HepG2 (cell line): Measurements from ENCODE around the gene USP17L17. TPM values are rescaled to one million over a fixed set of nuclear protein-coding genes. Genes with fewer than 3 reads are reported as not detected.
"Not testable (repeated sequence)": the region's sequence is repeated elsewhere in the genome, so short reads cannot be mapped to it uniquely, and the experiment has no call there.

ENCODE experiments used
- ATAC-seq: fragments of 200-7000 bp; cut with Tn5 transposase; 3 replicates; pipeline ENCODE4 v1.9.1; 2020; ENCODE audit warnings: mild to moderate bottlenecking, moderate library complexity
- BruUV-seq: library from RNA; stranded (reverse); fragments of 400-500 nt; replicated peaks from 2 replicates; lab custom pipeline; 2021; lab: Mats Ljungman, UMichigan
- CTCF ChIA-PET: fragments of 300-600 bp; formaldehyde crosslinking; extraction: SDS; loops from one replicate; lab custom pipeline; 2021; ENCODE audit warnings: low total read pairs, inconsistent platforms, low intra/inter-chr PET ratio; lab: Yijun Ruan, JAX
- POLR2A ChIA-PET: fragments of 350-600 bp; sonication (Branson Sonifier 250); formaldehyde crosslinking; loops from one replicate; lab custom pipeline; 2020; ENCODE audit warnings: antibody characterized with exemption, inconsistent platforms; lab: Yijun Ruan, JAX
- DNase-seq: peaks from one replicate; pipeline ENCODE4 v3.0.0-alpha.2; 2015; ENCODE audit warnings: low spot score
- FAIRE-seq: peaks from 3 replicates; lab custom pipeline; 2011; peaks lifted over from hg19 to GRCh38; lab: Jason Lieb, UNC
- H2AFZ ChIP-seq: one replicate; pipeline ENCODE4 v1.6.1; 2011; ENCODE audit warnings: low read length, inconsistent platforms
- H3K27ac ChIP-seq: fragments of 300-600 bp; 3 replicates; pipeline ENCODE4 v1.8.0; 2011; ENCODE audit warnings: mixed run types, mild to moderate bottlenecking, mixed read lengths, low read length, inconsistent platforms; ENCODE audit not compliant: insufficient read depth; ENCODE audit errors: extremely low read length
- H3K27me3 ChIP-seq, 2 experiments: fragments of 200-600 bp in 1 of 2; 2 replicates in 1 of 2; 3 replicates in 1 of 2; pipeline versions ENCODE4 v1.6.0 to v1.8.0; 2011; ENCODE audit warnings: low read length in 2 of 2, mild to moderate bottlenecking in 2 of 2, moderate library complexity in 2 of 2, inconsistent platforms in 1 of 2; ENCODE audit not compliant: insufficient read depth in 2 of 2, control insufficient read depth in 1 of 2
- H3K36me3 ChIP-seq, 2 experiments: fragments of 200-600 bp in 1 of 2; replicated peaks in 1 of 2; 2 replicates in 1 of 2; 3 replicates in 1 of 2; pipeline versions ENCODE4 v1.5.1 to v1.8.0; 2011; ENCODE audit warnings: low read length in 2 of 2, inconsistent platforms in 1 of 2; ENCODE audit not compliant: insufficient read depth in 2 of 2, control insufficient read depth in 1 of 2
- H3K4me1 ChIP-seq: 2 replicates; pipeline ENCODE4 v1.5.1; 2012; ENCODE audit warnings: low read length, inconsistent platforms; ENCODE audit not compliant: insufficient read depth
- H3K4me2 ChIP-seq: 2 replicates; pipeline ENCODE4 v1.6.0; 2011; ENCODE audit warnings: low read depth, low read length, inconsistent platforms
- H3K4me3 ChIP-seq, 3 experiments: fragments of 200-600 bp in 1 of 3; sonication (generic), shearing (Covaris generic) in 1 of 3; replicated peaks in 1 of 3; 2 replicates each; pipeline ENCODE4 v1.5.1; 2011 to 2016; ENCODE audit warnings: low read length in 3 of 3, inconsistent platforms in 2 of 3, low read depth in 2 of 3, mild to moderate bottlenecking in 2 of 3, control low read depth in 1 of 3, mixed read lengths in 1 of 3; ENCODE audit not compliant: insufficient read depth in 1 of 3
- H3K79me2 ChIP-seq: one replicate; pipeline ENCODE4 v1.6.1; 2011; ENCODE audit warnings: low read length, inconsistent platforms; ENCODE audit not compliant: insufficient read depth
- H3K9ac ChIP-seq: 2 replicates; pipeline ENCODE4 v1.6.0; 2011; ENCODE audit warnings: mild to moderate bottlenecking, low read depth, low read length, inconsistent platforms; ENCODE audit not compliant: insufficient read depth
- H3K9me3 ChIP-seq: 2 replicates; pipeline ENCODE4 v1.5.1; 2012; ENCODE audit warnings: mild to moderate bottlenecking, low read length
- H4K20me1 ChIP-seq: 2 replicates; pipeline ENCODE4 v1.6.0; 2011; ENCODE audit warnings: inconsistent platforms, mild to moderate bottlenecking, low read length, moderate library complexity; ENCODE audit not compliant: insufficient read depth
- WGBS: methylation state at CpG from one replicate; pipeline ENCODE4 v1.1.6; 2017; ENCODE audit warnings: low lambda C conversion rate; 5-methylcytosine and 5-hydroxymethylcytosine counted together
- in situ Hi-C: cut with HindIII; loops from 2 replicates; pipeline ENCODE4 v1.10.0; 2017; ENCODE audit warnings: low pct_unique_long_range_greater_than_20kb; ENCODE audit not compliant: extremely low pct_ligation_motif_present
- intact Hi-C: fragments of 100-400 bp; cut with micrococcal nuclease; formaldehyde crosslinking; loops from one replicate; pipeline ENCODE4 v1.10.0; 2022; ENCODE audit not compliant: unreplicated experiment
- polyA plus RNA-seq, 8 experiments: library from polyadenylated mRNA; depleted of rRNA in 3 of 8; stranded (reverse) in 7 of 8; unstranded in 1 of 8; fragments of >200 nt; fragmentation: Illumina TruSeq in 4 of 8; extraction: Trizol in 4 of 8; gene quantifications; 2 replicates each; pipeline versions ENCODE4 v1.2.1 to v1.2.3, GENCODE V29; 2011 to 2016; ENCODE audit warnings: low read depth in 4 of 8, missing spikeins in 1 of 8, mixed read lengths in 1 of 8; ENCODE audit not compliant: insufficient read depth in 1 of 8
- total RNA-seq, 5 experiments: library from RNA; depleted of rRNA; stranded (reverse); fragments of >200 nt; fragmentation: Illumina TruSeq; extraction: Trizol; gene quantifications; 2 replicates each; pipeline ENCODE4 v1.2.3, GENCODE V29; 2016; ENCODE audit warnings: low read depth in 1 of 5

The USP17L17 gene
- total and polyA plus RNA-seq, 2 of the 13 experiments (the other 11 are each of a cell fraction or from before 2014, with no cell fraction given) = not detected

DNA sequence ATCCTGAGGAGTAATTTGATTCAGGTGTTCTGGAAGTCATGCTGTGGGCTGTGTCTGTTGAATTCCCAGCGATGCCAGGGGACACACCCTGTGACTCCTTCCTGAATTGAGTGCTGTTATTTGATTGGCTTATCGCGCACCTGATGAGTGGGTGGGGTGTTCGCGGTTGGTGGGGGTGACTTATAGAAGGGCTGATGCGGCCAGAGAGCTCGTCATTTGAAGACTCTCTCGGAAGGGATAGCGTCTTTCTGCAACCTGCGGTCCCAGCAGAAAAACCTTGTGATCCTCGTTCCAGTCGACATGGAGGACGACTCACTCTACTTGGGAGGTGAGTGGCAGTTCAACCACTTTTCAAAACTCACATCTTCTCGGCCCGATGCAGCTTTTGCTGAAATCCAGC is 14.1 kb downstream of the USP17L17 start, which contains the start of gene USP17L20:
TSS of gene USP17L20 (plus strand) at position 301 of the 400 bp plus-strand sequence. CDS start at position 301, 0 bp downstream.
- H4K20me1 ChIP-seq, H3K9me3 ChIP-seq, H2AFZ ChIP-seq, H3K79me2 ChIP-seq, DNase-seq, in situ Hi-C loops, BruUV-seq, ATAC-seq, CTCF ChIA-PET, H3K4me2 ChIP-seq, FAIRE-seq, H3K9ac ChIP-seq, H3K4me3 ChIP-seq, H3K27ac ChIP-seq, H3K27me3 ChIP-seq, H3K4me1 ChIP-seq, POLR2A ChIA-PET, H3K36me3 ChIP-seq, intact Hi-C loops: not testable (repeated sequence)
- WGBS = no CpG with 5 or more reads among the region's 15 CpGs

DNA sequence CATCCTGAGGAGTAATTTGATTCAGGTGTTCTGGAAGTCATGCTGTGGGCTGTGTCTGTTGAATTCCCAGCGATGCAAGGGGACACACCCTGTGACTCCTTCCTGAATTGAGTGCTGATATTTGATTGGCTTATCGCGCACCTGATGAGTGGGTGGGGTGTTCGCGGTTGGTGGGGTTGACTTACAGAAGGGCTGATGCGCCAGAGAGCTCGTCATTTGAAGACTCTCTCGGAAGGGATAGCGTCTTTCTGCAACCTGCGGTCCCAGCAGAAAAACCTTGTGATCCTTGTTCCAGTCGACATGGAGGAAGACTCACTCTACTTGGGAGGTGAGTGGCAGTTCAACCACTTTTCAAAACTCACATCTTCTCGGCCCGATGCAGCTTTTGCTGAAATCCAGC is 18.9 kb downstream of the USP17L17 start, which contains the start of gene USP17L21:
TSS of gene USP17L21 (plus strand) at position 301 of the 400 bp plus-strand sequence. CDS start at position 301, 0 bp downstream.
- H3K4me1 ChIP-seq, ATAC-seq, H3K4me3 ChIP-seq, FAIRE-seq, BruUV-seq, H3K79me2 ChIP-seq, intact Hi-C loops, H3K27ac ChIP-seq, DNase-seq, H4K20me1 ChIP-seq, H3K9me3 ChIP-seq, H2AFZ ChIP-seq, H3K9ac ChIP-seq, POLR2A ChIA-PET, H3K4me2 ChIP-seq, H3K27me3 ChIP-seq, in situ Hi-C loops, CTCF ChIA-PET, H3K36me3 ChIP-seq: not testable (repeated sequence)
- no CpG with 5 or more reads among the region's 13 CpGs for WGBS

DNA sequence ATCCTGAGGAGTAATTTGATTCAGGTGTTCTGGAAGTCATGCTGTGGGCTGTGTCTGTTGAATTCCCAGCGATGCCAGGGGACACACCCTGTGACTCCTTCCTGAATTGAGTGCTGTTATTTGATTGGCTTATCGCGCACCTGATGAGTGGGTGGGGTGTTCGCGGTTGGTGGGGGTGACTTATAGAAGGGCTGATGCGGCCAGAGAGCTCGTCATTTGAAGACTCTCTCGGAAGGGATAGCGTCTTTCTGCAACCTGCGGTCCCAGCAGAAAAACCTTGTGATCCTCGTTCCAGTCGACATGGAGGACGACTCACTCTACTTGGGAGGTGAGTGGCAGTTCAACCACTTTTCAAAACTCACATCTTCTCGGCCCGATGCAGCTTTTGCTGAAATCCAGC is 23.6 kb downstream of the USP17L17 start, which contains the start of gene USP17L22:
TSS of gene USP17L22 (plus strand) at position 301 of the 400 bp plus-strand sequence. CDS start at position 301, 0 bp downstream.
- POLR2A ChIA-PET, H3K36me3 ChIP-seq, BruUV-seq, H3K4me1 ChIP-seq, intact Hi-C loops, H3K27me3 ChIP-seq, H4K20me1 ChIP-seq, H3K4me3 ChIP-seq, FAIRE-seq, H3K9me3 ChIP-seq, CTCF ChIA-PET, DNase-seq, H2AFZ ChIP-seq, H3K79me2 ChIP-seq, ATAC-seq, in situ Hi-C loops, H3K4me2 ChIP-seq, H3K27ac ChIP-seq, H3K9ac ChIP-seq: not testable (repeated sequence)
- no CpG with 5 or more reads among the region's 15 CpGs for WGBS

DNA sequence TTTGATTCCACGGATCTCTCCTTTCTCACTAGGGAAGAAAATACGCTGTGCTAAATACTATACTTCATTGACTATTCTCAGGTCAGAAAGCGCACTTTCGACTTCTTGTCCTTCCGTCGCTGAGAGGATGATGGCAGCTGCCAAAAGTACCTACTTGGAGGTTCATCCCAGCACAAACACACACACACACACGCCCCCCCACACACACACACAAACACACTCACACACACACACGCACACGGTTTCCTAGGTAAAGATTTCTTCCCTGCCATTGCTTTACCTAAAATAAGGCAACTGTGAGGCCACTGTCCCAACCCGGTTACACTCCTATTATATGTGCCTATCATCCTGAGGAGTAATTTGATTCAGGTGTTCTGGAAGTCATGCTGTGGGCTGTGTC is 28.0 kb downstream of the USP17L17 start:
- H3K4me1 ChIP-seq, H3K27ac ChIP-seq, POLR2A ChIA-PET, ATAC-seq, CTCF ChIA-PET, H4K20me1 ChIP-seq, H3K27me3 ChIP-seq, FAIRE-seq, BruUV-seq, H3K9ac ChIP-seq, H3K4me3 ChIP-seq, DNase-seq, in situ Hi-C loops, H2AFZ ChIP-seq, intact Hi-C loops, H3K4me2 ChIP-seq, H3K9me3 ChIP-seq, H3K79me2 ChIP-seq, H3K36me3 ChIP-seq: not testable (repeated sequence)
- 56% methylated on average over 8 of the region's 10 CpGs for WGBS
